ENCODE measurements around the gene PCBP1. TPM values are rescaled to one million over a fixed set of nuclear protein-coding genes. Genes with fewer than 3 reads are reported as not detected.
A peak's percentile ranks its signal among the peaks of the same experiment; 100 is the strongest.

PCBP1 gene
- total and polyA plus RNA-seq, 9 of the 15 experiments (the other 6 are each of a cell fraction or from before 2014, with no cell fraction given), result 19.2 to 407 (median 78.1) TPM

DNA sequence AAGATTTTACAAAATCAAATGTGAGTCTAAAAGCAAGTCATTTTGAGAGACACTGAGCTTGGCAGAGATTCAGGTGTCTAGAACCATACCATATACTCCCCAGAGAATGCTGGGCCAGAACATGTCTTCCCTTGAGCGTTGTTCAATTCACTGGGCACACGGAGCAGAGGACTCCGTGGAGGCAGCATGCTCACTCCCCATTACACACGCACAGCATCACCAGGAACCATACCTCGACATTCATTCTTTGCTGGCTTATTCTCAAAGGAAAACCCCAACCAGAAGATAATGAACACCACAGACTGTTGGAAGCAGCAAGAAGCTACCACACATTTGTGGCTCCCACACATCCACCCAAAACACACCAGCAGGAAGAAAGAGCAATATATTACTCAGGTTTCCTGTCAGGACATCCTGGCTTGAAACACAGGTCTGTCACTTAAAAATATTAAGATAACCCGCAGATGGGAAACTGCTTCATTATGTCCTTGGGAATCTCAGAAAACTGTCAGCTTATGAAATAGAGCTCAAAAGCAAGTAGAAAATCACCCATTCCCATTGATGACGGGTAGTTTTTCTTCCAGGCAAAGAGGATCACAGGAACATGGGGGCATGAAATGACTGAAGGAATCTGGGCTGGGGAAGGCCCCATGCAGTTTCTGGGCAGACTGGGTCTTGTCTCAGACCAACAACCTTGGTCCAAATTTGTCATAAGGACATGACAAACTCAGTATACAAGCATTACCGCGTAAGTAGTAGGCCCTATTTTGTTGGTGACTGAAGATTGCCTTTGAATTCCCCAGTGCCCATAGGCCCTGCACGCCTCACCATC lies 46.4 kb downstream of the PCBP1 start (continued):
- TF ChIP-seq TBP (optimal IDR thresholded peaks at IDR 0.05; ENCODE audit: low read depth, low read length) (no peak), ZNF764 (CRISPR knock-in tag; IDR thresholded peaks at IDR 0.05; ENCODE audit: low read depth) (no peak), ZNF41 (CRISPR knock-in tag; conservative IDR thresholded peaks at IDR 0.05) (no peak), U2AF2 (optimal IDR thresholded peaks at IDR 0.05; ENCODE audit: low read depth, low read length) (no peak), MYC (IDR thresholded peaks at IDR 0.05; ENCODE audit: low read depth, low read length) (no peak), MYC (CRISPR knock-in tag; IDR thresholded peaks at IDR 0.05; ENCODE audit: borderline replicate concordance, low read depth) (peak; percentile 39; the same call in 1 of the 2 replicates), PCBP1 (IDR thresholded peaks at IDR 0.05; ENCODE audit: low read depth, low read length, poor library complexity, severe bottlenecking) (no peak), MXI1 (IDR thresholded peaks at IDR 0.05; ENCODE audit: low read depth, low read length) (no peak), KDM5B (IDR thresholded peaks at IDR 0.05; ENCODE audit: insufficient replicate concordance, low read depth, low read length) (no peak), ZNF165 (CRISPR knock-in tag; IDR thresholded peaks at IDR 0.05; ENCODE audit: borderline replicate concordance) (peak; percentile 17; the same call in 1 of the 2 replicates), ZKSCAN3 (CRISPR knock-in tag; IDR thresholded peaks at IDR 0.05) (no peak), ZNF551 (CRISPR knock-in tag; IDR thresholded peaks at IDR 0.05) (no peak), ZFP36 (IDR thresholded peaks at IDR 0.05; ENCODE audit: low read depth, low read length, partially characterized antibody) (no peak)
- TF ChIP-seq, protein P1, sequence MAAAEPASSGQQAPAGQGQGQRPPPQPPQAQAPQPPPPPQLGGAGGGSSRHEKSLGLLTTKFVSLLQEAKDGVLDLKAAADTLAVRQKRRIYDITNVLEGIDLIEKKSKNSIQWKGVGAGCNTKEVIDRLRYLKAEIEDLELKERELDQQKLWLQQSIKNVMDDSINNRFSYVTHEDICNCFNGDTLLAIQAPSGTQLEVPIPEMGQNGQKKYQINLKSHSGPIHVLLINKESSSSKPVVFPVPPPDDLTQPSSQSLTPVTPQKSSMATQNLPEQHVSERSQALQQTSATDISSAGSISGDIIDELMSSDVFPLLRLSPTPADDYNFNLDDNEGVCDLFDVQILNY (CRISPR knock-in tag; IDR thresholded peaks at IDR 0.05), result no peak
- TF ChIP-seq, protein P2, sequence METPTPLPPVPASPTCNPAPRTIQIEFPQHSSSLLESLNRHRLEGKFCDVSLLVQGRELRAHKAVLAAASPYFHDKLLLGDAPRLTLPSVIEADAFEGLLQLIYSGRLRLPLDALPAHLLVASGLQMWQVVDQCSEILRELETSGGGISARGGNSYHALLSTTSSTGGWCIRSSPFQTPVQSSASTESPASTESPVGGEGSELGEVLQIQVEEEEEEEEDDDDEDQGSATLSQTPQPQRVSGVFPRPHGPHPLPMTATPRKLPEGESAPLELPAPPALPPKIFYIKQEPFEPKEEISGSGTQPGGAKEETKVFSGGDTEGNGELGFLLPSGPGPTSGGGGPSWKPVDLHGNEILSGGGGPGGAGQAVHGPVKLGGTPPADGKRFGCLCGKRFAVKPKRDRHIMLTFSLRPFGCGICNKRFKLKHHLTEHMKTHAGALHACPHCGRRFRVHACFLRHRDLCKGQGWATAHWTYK (CRISPR knock-in tag; IDR thresholded peaks at IDR 0.05), result 0 out of 2 replicates have a peak, but pooled peaks have one; percentile 18
- TF ChIP-seq, protein P3, sequence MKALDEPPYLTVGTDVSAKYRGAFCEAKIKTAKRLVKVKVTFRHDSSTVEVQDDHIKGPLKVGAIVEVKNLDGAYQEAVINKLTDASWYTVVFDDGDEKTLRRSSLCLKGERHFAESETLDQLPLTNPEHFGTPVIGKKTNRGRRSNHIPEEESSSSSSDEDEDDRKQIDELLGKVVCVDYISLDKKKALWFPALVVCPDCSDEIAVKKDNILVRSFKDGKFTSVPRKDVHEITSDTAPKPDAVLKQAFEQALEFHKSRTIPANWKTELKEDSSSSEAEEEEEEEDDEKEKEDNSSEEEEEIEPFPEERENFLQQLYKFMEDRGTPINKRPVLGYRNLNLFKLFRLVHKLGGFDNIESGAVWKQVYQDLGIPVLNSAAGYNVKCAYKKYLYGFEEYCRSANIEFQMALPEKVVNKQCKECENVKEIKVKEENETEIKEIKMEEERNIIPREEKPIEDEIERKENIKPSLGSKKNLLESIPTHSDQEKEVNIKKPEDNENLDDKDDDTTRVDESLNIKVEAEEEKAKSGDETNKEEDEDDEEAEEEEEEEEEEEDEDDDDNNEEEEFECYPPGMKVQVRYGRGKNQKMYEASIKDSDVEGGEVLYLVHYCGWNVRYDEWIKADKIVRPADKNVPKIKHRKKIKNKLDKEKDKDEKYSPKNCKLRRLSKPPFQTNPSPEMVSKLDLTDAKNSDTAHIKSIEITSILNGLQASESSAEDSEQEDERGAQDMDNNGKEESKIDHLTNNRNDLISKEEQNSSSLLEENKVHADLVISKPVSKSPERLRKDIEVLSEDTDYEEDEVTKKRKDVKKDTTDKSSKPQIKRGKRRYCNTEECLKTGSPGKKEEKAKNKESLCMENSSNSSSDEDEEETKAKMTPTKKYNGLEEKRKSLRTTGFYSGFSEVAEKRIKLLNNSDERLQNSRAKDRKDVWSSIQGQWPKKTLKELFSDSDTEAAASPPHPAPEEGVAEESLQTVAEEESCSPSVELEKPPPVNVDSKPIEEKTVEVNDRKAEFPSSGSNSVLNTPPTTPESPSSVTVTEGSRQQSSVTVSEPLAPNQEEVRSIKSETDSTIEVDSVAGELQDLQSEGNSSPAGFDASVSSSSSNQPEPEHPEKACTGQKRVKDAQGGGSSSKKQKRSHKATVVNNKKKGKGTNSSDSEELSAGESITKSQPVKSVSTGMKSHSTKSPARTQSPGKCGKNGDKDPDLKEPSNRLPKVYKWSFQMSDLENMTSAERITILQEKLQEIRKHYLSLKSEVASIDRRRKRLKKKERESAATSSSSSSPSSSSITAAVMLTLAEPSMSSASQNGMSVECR (CRISPR knock-in tag; IDR thresholded peaks at IDR 0.05), result no peak
- TF ChIP-seq, protein P4, sequence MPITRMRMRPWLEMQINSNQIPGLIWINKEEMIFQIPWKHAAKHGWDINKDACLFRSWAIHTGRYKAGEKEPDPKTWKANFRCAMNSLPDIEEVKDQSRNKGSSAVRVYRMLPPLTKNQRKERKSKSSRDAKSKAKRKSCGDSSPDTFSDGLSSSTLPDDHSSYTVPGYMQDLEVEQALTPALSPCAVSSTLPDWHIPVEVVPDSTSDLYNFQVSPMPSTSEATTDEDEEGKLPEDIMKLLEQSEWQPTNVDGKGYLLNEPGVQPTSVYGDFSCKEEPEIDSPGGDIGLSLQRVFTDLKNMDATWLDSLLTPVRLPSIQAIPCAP (CRISPR knock-in tag; IDR thresholded peaks at IDR 0.05; ENCODE audit: borderline replicate concordance), result no peak
- TF ChIP-seq, protein P5, sequence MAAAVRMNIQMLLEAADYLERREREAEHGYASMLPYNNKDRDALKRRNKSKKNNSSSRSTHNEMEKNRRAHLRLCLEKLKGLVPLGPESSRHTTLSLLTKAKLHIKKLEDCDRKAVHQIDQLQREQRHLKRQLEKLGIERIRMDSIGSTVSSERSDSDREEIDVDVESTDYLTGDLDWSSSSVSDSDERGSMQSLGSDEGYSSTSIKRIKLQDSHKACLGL (CRISPR knock-in tag; IDR thresholded peaks at IDR 0.05; ENCODE audit: borderline replicate concordance, poor library complexity, severe bottlenecking), result no peak

All from K562 (cell line).